ENCODE data around the gene SLC16A8. TPM values are rescaled to one million over a fixed set of nuclear protein-coding genes. Genes with fewer than 3 reads are reported as not detected.

The SLC16A8 gene
- total RNA-seq, 1 experiment from 2014 or later: 1.1 TPM

GRCh38 chr22:38041760-38042487 lies 42.1 kb downstream of the SLC16A8 start:
- Histone ChIP-seq H3K79me1 (ENCODE audit: insufficient read depth, low read depth, low read length, poor library complexity, severe bottlenecking) (no peaks in the 10 kb centered on the region), H2BK20ac (ENCODE audit: low read depth, low read length, poor library complexity, severe bottlenecking) (no peak overlapping the region), H3K56ac (ENCODE audit: insufficient read length, low read depth, low read length) (no peak overlapping the region), H4K20me1 (ENCODE audit: control insufficient read depth, insufficient read depth, insufficient read length) (no peaks in the 10 kb centered on the region), H3K23ac (ENCODE audit: insufficient read length, low read depth, low read length) (no peak overlapping the region), H3K27me3 (ENCODE audit: insufficient read depth, low read length) (no peaks in the 10 kb centered on the region), H3K27ac (ENCODE audit: insufficient read length, low read depth, low read length) (no peak overlapping the region), H2AK5ac (ENCODE audit: insufficient read length, low read length) (no peak overlapping the region), H4K5ac (ENCODE audit: insufficient read length, low read depth, low read length) (no peak overlapping the region), H2BK12ac (ENCODE audit: insufficient read length, low read depth, low read length) (no peak overlapping the region), H3K4ac (ENCODE audit: low read depth, low read length) (no peak overlapping the region), H3T11ph (ENCODE audit: low read length) (no peak overlapping the region), H3K14ac (ENCODE audit: insufficient read depth, low read length) (no peak overlapping the region), H3K9me3 (ENCODE audit: control insufficient read depth, low read depth, low read length) (no peaks in the 10 kb centered on the region), H4K91ac (ENCODE audit: insufficient read length, low read depth, low read length) (no peak overlapping the region), H2BK5ac (ENCODE audit: insufficient read length, low read length) (no peak overlapping the region), H3K23me2 (ENCODE audit: insufficient read length, low read depth, low read length, poor library complexity, severe bottlenecking) (no peaks in the 10 kb centered on the region), H3K79me2 (ENCODE audit: insufficient read depth, low read length) (no peaks in the 10 kb centered on the region), H2AFZ (ENCODE audit: low read length) (no peak overlapping the region), H3K4me2 (ENCODE audit: insufficient read depth, insufficient read length, low read length) (no peak overlapping the region), H2BK120ac (ENCODE audit: low read depth, low read length, poor library complexity, severe bottlenecking) (no peak overlapping the region), H3K9ac (ENCODE audit: extremely low read depth, insufficient read length, low read length) (no peak overlapping the region), H2BK15ac (ENCODE audit: low read depth, low read length) (no peak overlapping the region), H3K4me1 (ENCODE audit: insufficient read depth, low read length) (no peaks in the 10 kb centered on the region), H3K18ac (ENCODE audit: insufficient read length, low read depth, low read length) (no peak overlapping the region), H4K8ac (replicated peaks; ENCODE audit: insufficient read length, low read depth, low read length) (no peak overlapping the region)
- WGBS (ENCODE audit: extremely low coverage, insufficient read length, low lambda C conversion rate): no CpG with 5 or more reads among the region's 5 CpGs
- no peak for TF ChIP-seq CTCF (conservative IDR thresholded peaks at IDR 0.05)
- Mint-ChIP-seq H3K4me3 (no peak overlapping the region; a peak in 1 of 5 replicates), H3K4me1 (peaks cover 0 to 12% of the 10 kb centered on the region in 2 experiments; a peak in 2 of 4 replicates), H3K36me3 (ENCODE audit: insufficient read depth in 1 of 3, low read depth in 3 of 3) (no peaks in the 10 kb centered on the region), H3K9me3 (no peaks in the 10 kb centered on the region), H3K27me3 (ENCODE audit: low read depth) (peaks cover 15% of the 10 kb centered on the region), H3K27ac (no peak overlapping the region; a peak in 1 of 7 replicates)
- DNase-seq: no peak
